ENCODE measurements around the gene GBGT1.

The GBGT1 gene

GRCh38 chr9:133160742-133161546 is 2.8 kb downstream of the GBGT1 start:
- DNase-seq, result peak; percentile 77

GRCh38 chr9:133158695-133159094 is 5.0 kb downstream of the GBGT1 start:
- no peak for DNase-seq

GRCh38 chr9:133155156-133155555 is 8.6 kb downstream of the GBGT1 start:
- no peak for DNase-seq

- no peak for DNase-seq
These were observed 9.4 kb downstream of the GBGT1 start for GRCh38 chr9:133154097-133154989.

GRCh38 chr9:133153227-133154096 is 10.3 kb downstream of the GBGT1 start:
- no peak for DNase-seq

GRCh38 chr9:133151601-133152525 is 11.9 kb downstream of the GBGT1 start:
- no peak for DNase-seq

GRCh38 chr9:133151041-133151440 is 12.7 kb downstream of the GBGT1 start:
- DNase-seq, result no peak

GRCh38 chr9:133149130-133150015 is 14.3 kb downstream of the GBGT1 start:
- DNase-seq, result peak; percentile 99

GRCh38 chr9:133148199-133149129 is 15.2 kb downstream of the GBGT1 start:
- DNase-seq, result peak; percentile 78

GRCh38 chr9:133147412-133148198 is 16.1 kb downstream of the GBGT1 start:
- peak; percentile 88 for DNase-seq

- DNase-seq, result no peak
These were observed 16.8 kb downstream of the GBGT1 start for GRCh38 chr9:133146746-133147411.

GRCh38 chr9:133144904-133145851 is 18.5 kb downstream of the GBGT1 start:
- DNase-seq, result no peak

GRCh38 chr9:133144142-133144903 is 19.4 kb downstream of the GBGT1 start:
- peak; percentile 97 for DNase-seq

- DNase-seq, result no peak
These were observed 20.0 kb downstream of the GBGT1 start for GRCh38 chr9:133143639-133144141.

- DNase-seq, result no peak
These were observed 20.8 kb downstream of the GBGT1 start for GRCh38 chr9:133142684-133143622.
